ENCODE data around the gene TCAP.

Gene TCAP

DNA sequence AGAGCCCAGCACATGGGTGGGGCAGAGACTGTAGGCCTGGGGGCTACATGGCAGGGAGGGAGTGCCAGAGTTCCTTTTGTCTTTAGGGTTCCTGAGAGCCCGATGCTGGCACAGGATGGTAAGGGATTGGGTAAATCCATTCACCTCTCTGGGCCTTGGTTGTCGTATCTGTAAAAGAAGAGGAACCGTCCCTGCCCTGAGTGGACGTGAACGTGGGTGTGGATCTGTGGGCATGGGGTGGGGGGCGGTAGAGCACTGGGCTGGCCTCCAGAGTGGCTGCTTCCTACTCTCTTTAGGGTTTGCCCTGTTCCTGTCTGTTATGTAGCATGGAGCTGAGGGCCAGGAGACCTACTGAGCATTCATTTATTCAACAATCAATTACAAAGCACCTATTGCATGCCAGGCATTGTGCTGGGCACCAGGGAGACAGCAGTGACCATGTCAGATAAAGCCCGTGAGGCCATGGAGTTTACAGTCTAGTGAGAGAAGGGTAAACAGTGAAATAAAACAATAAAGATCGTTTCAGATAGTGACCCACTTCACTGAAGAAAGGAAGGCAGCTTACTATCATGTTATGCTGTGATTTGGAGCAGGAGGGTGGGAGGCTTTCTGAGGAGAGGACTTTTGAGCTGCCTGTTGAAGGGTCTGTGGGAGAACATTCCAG, 13.1 kb upstream of the TCAP start:
- no peak for DNase-seq

DNA sequence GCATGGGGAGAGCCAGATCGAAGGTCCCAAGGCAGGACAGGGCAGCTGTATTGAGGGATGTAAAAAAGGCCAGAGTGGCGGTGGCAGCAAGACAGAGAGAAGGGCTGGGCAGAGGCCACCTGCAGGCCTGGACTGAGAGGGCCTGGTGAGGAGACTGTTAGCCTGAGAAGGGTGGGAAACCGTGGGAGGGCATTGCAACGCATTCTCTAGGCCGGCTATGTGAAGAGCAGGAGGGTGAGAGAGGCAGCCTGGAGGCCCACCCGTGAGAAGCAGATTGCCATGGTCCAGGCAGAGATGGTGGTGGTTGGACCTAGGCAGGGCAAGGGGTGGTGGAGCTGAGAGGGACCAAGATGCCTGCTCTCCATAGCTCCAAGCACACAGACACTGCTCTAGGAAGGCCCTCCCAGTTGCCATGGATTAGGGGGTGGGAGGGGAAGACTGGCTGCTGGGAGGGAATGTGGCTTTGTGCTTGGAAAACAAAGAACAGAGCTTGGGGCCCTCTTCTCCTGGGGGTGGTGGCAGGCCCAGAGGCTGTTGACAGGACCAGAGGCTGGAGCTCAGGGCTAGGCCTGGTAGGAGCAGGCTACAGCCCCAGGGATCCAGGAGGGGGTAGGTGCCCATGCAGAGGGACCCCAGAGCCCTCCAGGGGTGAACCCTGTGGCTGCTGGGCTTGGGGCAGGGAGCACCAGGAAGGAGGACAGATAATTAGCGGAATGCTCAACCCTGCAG, 12.4 kb upstream of the TCAP start:
- no peak for DNase-seq

DNA sequence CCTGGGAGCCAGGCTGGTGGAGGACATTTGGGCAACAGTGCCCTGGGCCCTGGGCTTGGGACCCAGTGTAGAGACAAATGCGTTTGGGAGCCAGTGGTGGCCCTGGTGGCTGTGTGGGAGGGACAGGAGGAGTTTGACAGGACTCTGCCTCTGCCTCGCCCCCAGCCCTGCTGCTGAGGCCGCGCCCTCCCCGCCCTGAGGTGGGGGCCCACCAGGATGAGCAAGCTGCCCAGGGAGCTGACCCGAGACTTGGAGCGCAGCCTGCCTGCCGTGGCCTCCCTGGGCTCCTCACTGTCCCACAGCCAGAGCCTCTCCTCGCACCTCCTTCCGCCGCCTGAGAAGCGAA, 11.9 kb upstream of the TCAP start:
- DNase-seq: no peak

DNA sequence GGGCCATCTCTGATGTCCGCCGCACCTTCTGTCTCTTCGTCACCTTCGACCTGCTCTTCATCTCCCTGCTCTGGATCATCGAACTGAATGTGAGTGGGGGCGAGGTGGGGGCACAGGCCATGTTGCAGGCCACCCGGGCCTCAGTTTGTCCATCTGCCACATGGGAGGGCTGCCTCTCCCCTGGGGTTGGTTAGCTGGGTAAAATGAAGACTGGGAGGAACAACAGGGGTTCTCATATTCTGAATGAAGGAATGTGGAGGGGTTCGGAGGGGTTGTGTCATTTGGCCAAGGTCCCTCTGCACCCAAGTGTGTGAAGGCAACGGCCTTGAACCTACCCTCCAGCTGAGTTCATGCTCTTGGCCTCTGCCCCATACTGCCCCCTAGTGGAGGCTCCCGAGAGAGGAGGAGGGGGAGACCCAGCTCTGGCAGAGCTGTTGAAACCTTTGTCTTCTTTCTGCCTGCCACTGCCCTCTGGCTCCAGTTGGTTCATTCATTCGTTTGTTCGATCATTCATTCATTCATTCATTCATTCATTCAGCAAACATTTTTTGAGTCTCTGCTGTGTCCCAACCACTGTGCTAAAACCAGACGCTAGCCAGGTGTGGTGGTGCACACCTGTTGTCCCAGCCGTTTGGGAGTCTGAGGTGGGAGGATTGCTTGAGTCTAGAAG, 11.4 kb upstream of the TCAP start:
- no peak for DNase-seq

DNA sequence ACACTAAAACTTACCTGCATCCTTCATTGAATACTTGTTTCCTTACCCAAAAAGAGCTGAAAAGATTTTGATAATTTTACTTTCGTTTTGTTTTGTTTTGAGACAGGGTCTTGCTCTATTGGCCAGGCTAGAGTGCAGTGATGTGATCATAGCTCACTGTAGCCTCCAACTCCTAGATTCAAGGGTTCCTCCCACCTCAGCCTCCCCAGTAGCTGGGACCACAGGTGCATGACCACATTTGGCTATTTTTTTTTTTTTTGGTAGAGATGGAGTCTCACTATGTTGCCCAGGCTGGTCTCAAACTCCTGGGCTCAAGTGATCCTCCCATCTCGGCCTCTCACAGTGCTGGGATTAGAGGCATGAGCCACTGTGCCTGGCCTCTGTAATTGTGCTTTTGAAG, 10.0 kb upstream of the TCAP start:
- no peak for DNase-seq

DNA sequence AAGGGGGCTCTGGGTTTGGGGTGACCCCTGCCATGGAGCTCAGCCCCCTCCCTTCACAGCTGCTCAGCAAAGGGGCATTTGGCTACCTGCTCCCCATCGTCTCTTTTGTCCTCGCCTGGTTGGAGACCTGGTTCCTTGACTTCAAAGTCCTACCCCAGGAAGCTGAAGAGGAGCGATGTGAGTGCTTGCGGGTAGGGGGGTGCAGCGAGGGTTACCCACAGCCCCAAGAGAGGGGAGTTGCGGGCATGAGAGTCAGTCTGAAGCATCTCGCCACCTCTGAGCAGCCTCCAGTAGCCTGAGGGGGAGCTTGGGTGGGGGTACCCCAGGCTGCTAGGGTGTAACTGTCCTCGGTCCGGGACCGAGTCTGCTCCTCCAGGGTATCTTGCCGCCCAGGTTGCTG, 6.8 kb upstream of the TCAP start:
- DNase-seq: no peak

DNA sequence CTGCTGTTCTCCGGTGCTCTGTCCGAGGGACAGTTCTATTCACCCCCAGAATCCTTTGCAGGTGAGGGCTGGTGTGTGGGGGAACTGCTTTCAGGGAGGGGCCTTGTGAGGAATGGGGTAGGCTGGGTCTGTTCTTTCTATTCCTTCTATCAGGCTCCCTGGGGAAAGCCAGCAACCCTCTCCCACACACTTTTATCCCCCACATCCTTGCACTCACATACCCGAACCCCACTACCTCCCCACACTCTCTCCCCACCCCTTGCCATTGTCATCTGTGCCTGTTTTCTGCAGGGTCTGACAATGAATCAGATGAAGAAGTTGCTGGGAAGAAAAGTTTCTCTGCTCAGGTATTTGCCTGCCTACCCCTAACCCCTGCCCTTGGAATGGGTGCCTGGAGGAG, 6.4 kb upstream of the TCAP start:
- no peak for DNase-seq

DNA sequence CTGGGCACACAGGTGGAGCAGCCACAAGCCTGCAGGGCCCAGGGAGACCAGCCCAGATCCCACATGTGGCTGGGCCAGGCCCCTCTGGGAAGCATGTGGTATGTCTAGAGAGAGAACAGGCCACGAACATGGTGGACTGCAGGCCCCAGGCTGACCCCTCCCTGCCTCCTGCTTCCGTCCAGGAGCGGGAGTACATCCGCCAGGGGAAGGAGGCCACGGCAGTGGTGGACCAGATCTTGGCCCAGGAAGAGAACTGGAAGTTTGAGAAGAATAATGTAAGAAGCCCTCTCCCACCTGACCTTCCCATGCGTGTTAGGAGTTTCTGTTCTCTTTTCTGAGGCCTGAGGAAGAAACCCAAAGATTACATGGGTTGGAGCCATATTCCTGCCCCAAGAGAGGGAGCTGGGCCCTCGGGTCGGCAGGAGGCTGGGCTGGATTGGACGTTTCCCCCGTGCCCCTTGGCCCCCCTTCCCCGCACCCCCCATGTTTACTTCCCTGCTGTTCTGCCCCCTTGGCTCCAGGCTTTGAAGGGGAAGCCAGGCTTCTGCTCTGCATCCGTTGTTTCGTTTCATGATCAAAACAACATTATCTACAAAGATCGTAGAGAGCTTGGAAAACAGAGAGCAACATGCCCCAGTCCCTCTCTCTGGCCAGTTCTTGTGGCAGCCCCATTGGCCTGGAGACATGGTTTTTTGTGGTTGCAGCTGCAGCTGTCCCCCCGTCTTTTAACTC, 5.7 kb upstream of the TCAP start:
- no peak for DNase-seq

DNA sequence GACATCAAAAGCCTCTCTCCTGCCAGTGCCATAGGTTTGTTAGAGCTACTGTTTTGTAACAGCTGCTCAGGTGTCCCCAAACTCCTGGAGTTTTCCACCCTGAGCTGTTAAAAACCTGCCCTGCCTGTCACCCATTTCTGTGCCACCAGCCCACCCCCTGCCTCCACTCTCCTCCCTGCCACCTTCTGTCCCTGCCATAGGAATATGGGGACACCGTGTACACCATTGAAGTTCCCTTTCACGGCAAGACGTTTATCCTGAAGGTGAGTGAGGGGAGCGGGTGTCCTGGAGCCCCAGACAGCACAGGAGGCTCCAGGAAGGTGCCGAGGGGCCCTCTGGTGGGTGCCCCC, 5.2 kb upstream of the TCAP start:
- no peak for DNase-seq

DNA sequence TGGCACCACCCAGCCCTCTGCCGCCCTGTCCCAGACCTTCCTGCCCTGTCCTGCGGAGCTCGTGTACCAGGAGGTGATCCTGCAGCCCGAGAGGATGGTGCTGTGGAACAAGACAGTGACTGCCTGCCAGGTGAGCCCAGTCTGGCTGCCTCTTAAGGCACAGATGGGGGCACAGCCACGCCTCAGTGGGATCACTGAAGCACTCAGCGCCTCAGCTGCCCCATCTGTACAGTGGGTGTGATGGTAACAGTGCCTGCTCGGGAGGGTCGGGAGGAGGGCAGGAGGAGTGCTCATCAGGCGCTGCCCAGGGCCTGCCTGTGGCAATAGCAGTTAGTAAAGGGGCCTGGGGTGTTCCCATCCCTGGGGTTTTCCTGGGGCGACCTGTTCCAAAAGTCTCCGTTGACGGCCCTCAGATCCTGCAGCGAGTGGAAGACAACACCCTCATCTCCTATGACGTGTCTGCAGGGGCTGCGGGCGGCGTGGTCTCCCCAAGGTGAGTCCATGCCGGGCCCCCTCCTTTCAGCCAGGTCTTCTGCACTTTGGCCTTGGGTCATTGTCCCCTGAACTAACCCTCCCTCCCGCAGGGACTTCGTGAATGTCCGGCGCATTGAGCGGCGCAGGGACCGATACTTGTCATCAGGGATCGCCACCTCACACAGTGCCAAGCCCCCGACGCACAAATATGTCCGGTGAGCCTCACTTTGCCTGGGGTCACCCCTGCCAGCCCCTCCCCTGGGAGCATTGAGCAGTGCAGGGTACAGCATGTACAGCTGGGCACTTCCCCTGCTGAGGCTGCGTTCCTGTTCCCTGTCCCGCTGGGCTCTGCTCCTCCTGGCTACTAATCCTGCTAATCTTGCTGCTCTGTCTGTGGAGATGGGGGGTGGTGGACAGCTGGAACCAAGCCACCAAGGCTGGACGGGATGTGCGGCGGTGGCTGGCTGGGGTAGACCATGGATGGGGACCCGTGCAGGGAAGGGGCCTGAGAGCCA, 4.5 kb upstream of the TCAP start:
- DNase-seq: no peak

DNA sequence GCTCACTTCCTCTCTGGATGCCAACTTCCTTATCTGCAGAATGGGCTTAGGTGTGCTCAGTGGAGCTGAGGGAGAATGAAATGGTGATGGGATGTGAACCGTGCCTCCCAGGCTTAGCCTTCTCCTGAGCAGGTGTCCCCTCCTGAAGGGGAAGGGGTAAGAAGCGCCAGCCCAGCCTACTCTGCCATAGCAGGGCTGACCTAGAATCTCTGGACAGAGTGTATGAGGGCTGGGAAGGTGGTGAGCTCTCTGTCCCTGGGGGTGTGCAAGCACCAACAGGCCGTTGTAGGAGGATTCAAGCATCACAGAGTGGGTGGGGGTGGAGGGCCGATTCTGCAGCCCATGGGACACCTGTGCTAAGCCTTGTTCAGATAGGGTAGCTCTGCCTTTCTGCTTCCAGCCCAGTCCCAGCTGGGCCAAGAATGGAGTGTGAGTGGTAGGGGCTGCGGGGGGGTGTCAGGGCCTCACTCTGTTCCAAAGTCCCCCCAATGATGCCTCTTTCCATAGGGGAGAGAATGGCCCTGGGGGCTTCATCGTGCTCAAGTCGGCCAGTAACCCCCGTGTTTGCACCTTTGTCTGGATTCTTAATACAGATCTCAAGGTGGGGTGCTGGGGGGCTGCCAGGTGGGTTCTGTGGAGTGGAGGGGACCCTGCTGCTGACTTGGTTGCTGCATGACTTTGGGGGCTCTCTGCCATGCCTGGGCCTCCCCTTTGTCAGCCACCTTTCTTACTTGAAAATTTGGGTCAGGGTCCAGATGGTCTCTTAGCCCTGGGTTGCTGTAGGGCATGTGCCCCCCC, 3.2 kb upstream of the TCAP start:
- DNase-seq: no peak

DNA sequence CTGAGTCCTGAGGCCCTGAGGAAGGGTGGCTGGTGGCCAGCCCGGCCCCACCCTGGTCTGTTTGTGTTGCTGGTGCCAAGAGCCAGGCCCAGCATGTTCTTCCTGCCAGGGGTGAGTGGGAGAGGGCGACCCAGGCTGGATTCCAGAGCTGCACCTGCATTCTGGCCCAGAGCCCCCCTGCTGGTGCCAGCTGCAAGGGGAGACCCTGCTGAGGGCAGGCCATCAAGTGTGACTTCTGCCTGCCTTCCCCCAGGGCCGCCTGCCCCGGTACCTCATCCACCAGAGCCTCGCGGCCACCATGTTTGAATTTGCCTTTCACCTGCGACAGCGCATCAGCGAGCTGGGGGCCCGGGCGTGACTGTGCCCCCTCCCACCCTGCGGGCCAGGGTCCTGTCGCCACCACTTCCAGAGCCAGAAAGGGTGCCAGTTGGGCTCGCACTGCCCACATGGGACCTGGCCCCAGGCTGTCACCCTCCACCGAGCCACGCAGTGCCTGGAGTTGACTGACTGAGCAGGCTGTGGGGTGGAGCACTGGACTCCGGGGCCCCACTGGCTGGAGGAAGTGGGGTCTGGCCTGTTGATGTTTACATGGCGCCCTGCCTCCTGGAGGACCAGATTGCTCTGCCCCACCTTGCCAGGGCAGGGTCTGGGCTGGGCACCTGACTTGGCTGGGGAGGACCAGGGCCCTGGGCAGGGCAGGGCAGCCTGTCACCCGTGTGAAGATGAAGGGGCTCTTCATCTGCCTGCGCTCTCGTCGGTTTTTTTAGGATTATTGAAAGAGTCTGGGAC, 2.4 kb upstream of the TCAP start:
- no peak for DNase-seq

DNA sequence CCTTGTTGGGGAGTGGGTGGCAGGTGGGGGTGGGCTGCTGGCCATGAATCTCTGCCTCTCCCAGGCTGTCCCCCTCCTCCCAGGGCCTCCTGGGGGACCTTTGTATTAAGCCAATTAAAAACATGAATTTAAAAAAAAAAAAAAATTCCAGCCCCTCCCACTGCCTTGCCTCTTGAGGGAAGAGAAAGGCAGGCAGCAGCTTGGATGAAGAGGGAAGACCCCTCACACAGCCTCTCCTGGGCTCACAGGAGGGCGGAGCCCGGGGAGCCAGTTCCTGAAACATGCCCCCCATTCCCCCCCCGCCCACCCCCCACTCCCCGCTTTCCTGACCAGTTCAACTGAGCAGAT, 1.8 kb upstream of the TCAP start:
- DNase-seq: no peak

DNA sequence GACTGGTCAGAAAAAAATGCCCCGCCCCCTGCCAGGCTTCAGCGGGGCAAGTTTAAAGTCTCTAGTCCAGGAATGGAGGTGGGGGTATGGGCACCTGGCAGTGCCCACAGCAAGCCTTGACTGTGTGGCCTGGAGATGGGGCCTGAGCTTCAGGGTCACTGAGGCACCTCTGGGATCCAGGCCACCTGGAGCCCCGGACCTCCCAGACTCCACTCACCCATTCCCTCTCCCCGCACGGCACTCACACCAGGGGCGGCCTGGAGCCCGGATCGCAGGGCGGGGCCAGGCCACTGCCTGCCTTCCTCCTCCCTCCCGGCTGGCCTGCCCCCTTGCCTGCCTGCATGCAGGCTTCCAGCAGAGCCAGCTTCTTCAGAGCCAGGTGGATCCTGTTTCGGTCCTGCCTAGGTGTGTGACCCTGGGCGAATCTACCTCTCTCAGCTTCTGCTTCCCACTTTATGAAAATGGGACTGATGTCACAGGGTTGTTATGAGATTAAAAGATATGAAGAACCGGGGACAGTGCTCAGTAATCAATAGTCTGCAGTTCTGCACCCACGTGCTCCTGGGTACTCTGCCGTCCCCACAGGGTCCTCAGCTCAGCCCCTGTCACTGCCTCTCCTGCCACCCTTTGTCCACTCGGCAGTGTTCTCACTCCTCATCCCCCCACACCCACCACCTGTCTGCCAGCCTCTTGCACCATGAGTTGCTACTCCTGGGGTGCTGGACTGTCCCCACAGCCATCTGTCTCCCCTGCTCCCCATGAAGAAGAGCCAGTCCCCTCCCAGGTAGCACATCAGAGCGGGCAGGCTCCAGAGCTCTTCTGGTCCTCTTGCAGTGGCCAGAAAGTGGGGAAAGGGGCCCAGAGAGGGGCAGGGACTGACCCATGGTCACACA, 1.2 kb upstream of the TCAP start:
- DNase-seq: no peak

DNA sequence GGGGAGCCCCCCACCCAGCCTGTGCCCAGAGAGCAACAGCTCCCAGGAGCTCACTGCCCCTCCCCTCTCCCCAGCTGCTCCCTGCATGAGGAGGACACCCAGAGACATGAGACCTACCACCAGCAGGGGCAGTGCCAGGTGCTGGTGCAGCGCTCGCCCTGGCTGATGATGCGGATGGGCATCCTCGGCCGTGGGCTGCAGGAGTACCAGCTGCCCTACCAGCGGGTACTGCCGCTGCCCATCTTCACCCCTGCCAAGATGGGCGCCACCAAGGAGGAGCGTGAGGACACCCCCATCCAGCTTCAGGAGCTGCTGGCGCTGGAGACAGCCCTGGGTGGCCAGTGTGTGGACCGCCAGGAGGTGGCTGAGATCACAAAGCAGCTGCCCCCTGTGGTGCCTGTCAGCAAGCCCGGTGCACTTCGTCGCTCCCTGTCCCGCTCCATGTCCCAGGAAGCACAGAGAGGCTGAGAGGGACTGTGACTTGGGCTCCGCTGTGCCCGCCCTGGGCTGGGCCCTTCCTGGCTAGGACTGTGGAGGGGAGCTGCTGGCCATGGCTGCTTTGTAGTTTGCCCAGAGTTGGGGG, 584 bp downstream of the TCAP start:
- DNase-seq: no peak

DNA sequence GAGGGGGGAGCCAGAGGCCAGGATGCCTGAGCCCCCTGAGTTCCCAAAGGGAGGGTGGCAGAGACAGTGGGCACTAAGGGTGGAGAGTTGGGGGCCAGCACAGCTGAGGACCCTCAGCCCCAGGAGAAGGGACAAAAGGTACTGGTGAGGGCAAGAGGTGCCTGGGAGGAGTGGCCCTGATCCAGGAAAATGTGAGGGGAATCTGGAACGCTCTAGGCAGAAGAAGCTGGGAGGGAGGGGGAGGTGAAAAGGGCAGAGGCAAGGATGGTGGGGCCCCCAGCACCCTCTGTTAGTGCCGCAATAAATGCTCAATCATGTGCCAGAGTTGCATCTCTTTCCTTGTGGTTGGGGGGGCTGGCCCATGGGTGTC, 1.1 kb downstream of the TCAP start:
- DNase-seq: no peak

DNA sequence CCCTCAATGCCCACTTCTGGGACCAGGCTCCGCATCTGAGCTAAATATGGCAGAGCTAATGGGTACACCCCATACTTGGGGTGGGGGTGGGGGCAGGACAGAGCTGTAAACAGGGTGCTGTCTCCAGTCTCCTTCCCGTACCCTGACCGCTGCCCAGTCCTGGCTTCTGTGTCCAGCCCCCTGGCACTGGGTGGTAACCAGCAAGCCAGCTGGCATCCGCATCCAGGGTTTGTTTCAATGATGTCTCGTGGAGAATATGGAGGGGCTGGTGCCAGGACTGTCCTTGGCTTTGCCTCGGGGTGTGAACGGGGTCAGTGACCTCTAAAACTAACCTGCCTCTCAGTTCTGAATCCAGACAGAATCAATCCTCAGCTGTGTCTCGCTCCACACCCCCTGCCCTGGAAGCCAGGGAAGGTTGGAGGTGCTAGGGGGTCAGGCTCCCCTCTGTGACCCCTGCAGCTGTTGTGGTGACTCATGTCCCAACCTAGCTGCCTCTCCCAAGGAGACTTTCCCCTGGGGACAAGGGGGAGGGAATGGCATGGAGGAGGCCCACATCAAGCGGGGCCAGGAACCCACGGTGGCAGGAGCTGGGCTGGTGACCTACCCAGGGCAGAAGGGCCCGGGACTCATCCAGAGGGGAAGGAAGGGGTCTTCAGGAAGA, 1.6 kb downstream of the TCAP start:
- DNase-seq: no peak

DNA sequence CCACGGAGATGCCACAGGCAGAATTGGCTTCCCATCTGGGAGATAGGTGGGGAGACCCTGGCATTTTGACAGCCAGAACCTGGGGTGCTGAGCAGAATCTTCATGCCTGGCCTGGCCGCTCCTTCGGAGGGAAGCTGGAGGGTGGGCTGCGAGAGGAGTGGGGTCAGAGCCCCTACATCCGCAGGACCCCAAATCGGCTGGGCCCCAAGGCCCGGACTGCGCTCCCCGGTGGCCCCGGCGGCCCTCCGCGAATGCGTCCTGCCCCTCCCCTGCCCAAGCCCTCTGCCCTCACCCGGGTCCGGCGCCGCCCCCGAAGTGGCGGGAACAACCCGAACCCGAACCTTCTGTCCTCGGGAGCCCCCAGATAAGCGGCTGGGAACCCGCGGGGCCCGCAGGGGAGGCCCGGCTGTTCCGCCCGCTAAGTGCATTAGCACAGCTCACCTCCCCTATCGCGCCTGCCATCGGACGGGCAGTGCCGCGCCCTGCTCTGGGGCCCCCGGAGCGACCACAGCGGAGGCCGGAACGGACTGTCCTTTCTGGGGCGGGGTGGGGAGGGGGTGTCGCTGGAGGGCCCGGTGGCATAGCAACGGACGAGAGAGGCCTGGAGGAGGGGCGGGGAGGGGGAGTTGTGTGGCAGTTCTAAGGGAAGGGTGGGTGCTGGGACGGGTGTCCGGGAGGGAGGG, 2.3 kb downstream of the TCAP start:
- no peak for DNase-seq

Data from NCI-H2081 treated with DMSO at 0.1 percent for 48 hours (cell line).